PC-3 (cell line): ENCODE data around the gene PARG. TPM values are rescaled to one million over a fixed set of nuclear protein-coding genes. Genes with fewer than 3 reads are reported as not detected.
"Not testable (repeated sequence)": the region's sequence is repeated elsewhere in the genome, so short reads cannot be mapped to it uniquely, and the experiment has no call there.

Source experiments
- ATAC-seq: fragments of 200-7000 bp; cut with Tn5 transposase; 2 replicates; pipeline ENCODE4 v1.9.1; 2020; ENCODE audit warnings: mild to moderate bottlenecking, moderate library complexity
- BruUV-seq: library from RNA; stranded (reverse); fragments of 400-500 nt; replicated peaks from 2 replicates; lab custom pipeline; 2021; lab: Mats Ljungman, UMichigan
- CTCF ChIA-PET: fragments of 300-600 bp; sonication (Branson Sonifier 250); formaldehyde crosslinking; loops from one replicate; lab custom pipeline; 2022; ENCODE audit warnings: antibody characterized with exemption; lab: Charles Lee
- POLR2A ChIA-PET: fragments of 300-600 bp; sonication (Branson Sonifier 250); formaldehyde crosslinking; loops from one replicate; lab custom pipeline; 2022; ENCODE audit warnings: antibody characterized with exemption; ENCODE audit not compliant: unreplicated experiment; lab: Charles Lee
- DNase-seq: peaks from one replicate; pipeline ENCODE4 v3.0.0-alpha.2; 2015
- H2AFZ ChIP-seq: fragments of 300-600 bp; sonication (generic); 2 replicates; pipeline ENCODE4 v1.6.0; 2016; ENCODE audit warnings: antibody characterized with exemption, low read length
- H3F3A ChIP-seq: fragments of 300-600 bp; sonication (generic); one replicate; pipeline ENCODE4 v1.6.0; 2017; ENCODE audit warnings: antibody characterized with exemption, low read length, control low read depth, mild to moderate bottlenecking; ENCODE audit not compliant: unreplicated experiment
- H3K27ac ChIP-seq: fragments of 300-600 bp; sonication (generic); 2 replicates; pipeline ENCODE4 v1.5.1; 2016; ENCODE audit warnings: mild to moderate bottlenecking, low read length
- H3K27me3 ChIP-seq: fragments of 300-600 bp; sonication (generic); 2 replicates; pipeline ENCODE4 v1.6.1; 2016; ENCODE audit warnings: low read length, mixed read lengths
- H3K36me3 ChIP-seq: fragments of 300-600 bp; sonication (generic); 2 replicates; pipeline ENCODE4 v1.6.1; 2016; ENCODE audit warnings: low read depth, mixed run types, low read length, mixed read lengths
- H3K4me1 ChIP-seq: fragments of 300-600 bp; sonication (generic); 2 replicates; pipeline ENCODE4 v1.5.1; 2016; ENCODE audit warnings: low read length; ENCODE audit not compliant: insufficient read depth
- H3K4me2 ChIP-seq: fragments of 300-600 bp; sonication (generic); 2 replicates; pipeline ENCODE4 v1.6.0; 2016; ENCODE audit warnings: low read length
- H3K4me3 ChIP-seq: fragments of 300-600 bp; sonication (generic); 2 replicates; pipeline ENCODE4 v1.5.1; 2016; ENCODE audit warnings: mild to moderate bottlenecking, low read length, mixed read lengths
- H3K79me2 ChIP-seq: fragments of 300-600 bp; sonication (generic); 2 replicates; pipeline ENCODE4 v1.6.1; 2017; ENCODE audit warnings: low read length, mixed read lengths
- H3K9ac ChIP-seq: fragments of 300-600 bp; sonication (generic); 2 replicates; pipeline ENCODE4 v1.6.0; 2016; ENCODE audit warnings: mild to moderate bottlenecking, low read length
- H3K9me2 ChIP-seq: fragments of 300-600 bp; sonication (generic); replicated peaks from 2 replicates; pipeline ENCODE4 v1.6.1; 2016; ENCODE audit warnings: mixed run types, low read length, mixed read lengths
- H3K9me3 ChIP-seq: fragments of 300-600 bp; sonication (generic); 2 replicates; pipeline ENCODE4 v1.6.1; 2016; ENCODE audit warnings: low read length, mixed read lengths
- H4K20me1 ChIP-seq: fragments of 300-600 bp; sonication (generic); 2 replicates; pipeline ENCODE4 v1.6.1; 2016; ENCODE audit warnings: low read length, mixed read lengths
- CTCF ChIP-seq: fragments of 300-600 bp; sonication (generic); conservative IDR thresholded peaks from 2 replicates; pipeline ENCODE4 v1.5.1; 2017; ENCODE audit warnings: antibody characterized with exemption, low read depth, mild to moderate bottlenecking, low read length
- intact Hi-C: fragments of 100-400 bp; cut with micrococcal nuclease; formaldehyde crosslinking; loops from 2 replicates; pipeline ENCODE4 v1.9.0; 2023
- total RNA-seq: library from RNA; depleted of rRNA; stranded (reverse); fragments of >200 nt; gene quantifications from 2 replicates; pipeline ENCODE4 v1.2.3, GENCODE V29; 2014

Gene PARG
- total RNA-seq, 1 experiment from 2014 or later, result 85.4 TPM

- H3K9ac ChIP-seq, CTCF ChIA-PET, H3F3A ChIP-seq, H3K27me3 ChIP-seq, DNase-seq, H3K9me3 ChIP-seq, intact Hi-C loops, H3K4me2 ChIP-seq, POLR2A ChIA-PET, H3K27ac ChIP-seq, H3K79me2 ChIP-seq, H3K4me3 ChIP-seq, H2AFZ ChIP-seq, BruUV-seq, H3K4me1 ChIP-seq, H4K20me1 ChIP-seq, H3K9me2 ChIP-seq: not testable (repeated sequence)
- ATAC-seq, result peak; percentile 80
- H3K36me3 ChIP-seq, result peaks cover 30% of the 10 kb centered on the region
- peak; percentile 30; the same call in 1 of the 2 replicates for TF ChIP-seq CTCF
These were observed 25.4 kb downstream of the PARG start for GRCh38 chr10:49916451-49916850.

GRCh38 chr10:49910295-49910694 is 31.5 kb downstream of the PARG start:
- ATAC-seq, H3K4me2 ChIP-seq, H3K4me3 ChIP-seq, H3K9ac ChIP-seq, CTCF ChIA-PET, H4K20me1 ChIP-seq, intact Hi-C loops, H3K9me3 ChIP-seq, DNase-seq, H3F3A ChIP-seq, H3K79me2 ChIP-seq, H3K27me3 ChIP-seq, BruUV-seq, H3K9me2 ChIP-seq, H2AFZ ChIP-seq, POLR2A ChIA-PET, H3K4me1 ChIP-seq, H3K27ac ChIP-seq: not testable (repeated sequence)
- H3K36me3 ChIP-seq, result peaks cover 13% of the 10 kb centered on the region; the same call in 1 of the 2 replicates

- H3K9ac ChIP-seq, H3K9me2 ChIP-seq, H3K4me1 ChIP-seq, H3K9me3 ChIP-seq, H3K4me3 ChIP-seq, H3K27ac ChIP-seq, POLR2A ChIA-PET, DNase-seq, H3K36me3 ChIP-seq, H4K20me1 ChIP-seq, H3K79me2 ChIP-seq, H2AFZ ChIP-seq, H3K4me2 ChIP-seq, H3F3A ChIP-seq, H3K27me3 ChIP-seq, BruUV-seq, CTCF ChIA-PET, intact Hi-C loops: not testable (repeated sequence)
- peak; percentile 42 for ATAC-seq
These were observed 33.3 kb downstream of the PARG start for GRCh38 chr10:49908290-49909080.

- H3K27me3 ChIP-seq, intact Hi-C loops, H3K27ac ChIP-seq, POLR2A ChIA-PET, H2AFZ ChIP-seq, H3F3A ChIP-seq, H4K20me1 ChIP-seq, BruUV-seq, H3K36me3 ChIP-seq, H3K4me3 ChIP-seq, H3K9ac ChIP-seq, H3K9me3 ChIP-seq, CTCF ChIA-PET, H3K79me2 ChIP-seq, H3K9me2 ChIP-seq, H3K4me1 ChIP-seq, H3K4me2 ChIP-seq: not testable (repeated sequence)
- DNase-seq (peak; percentile 37), ATAC-seq (peak; percentile 56)
These were observed 38.0 kb downstream of the PARG start for GRCh38 chr10:49903829-49904228.

- H3K9me3 ChIP-seq, BruUV-seq, DNase-seq, H3K4me1 ChIP-seq, H3K9me2 ChIP-seq, H3K4me2 ChIP-seq, H2AFZ ChIP-seq, H3K27ac ChIP-seq, CTCF ChIA-PET, H4K20me1 ChIP-seq, intact Hi-C loops, H3K9ac ChIP-seq, H3F3A ChIP-seq, H3K27me3 ChIP-seq, POLR2A ChIA-PET, H3K4me3 ChIP-seq, H3K79me2 ChIP-seq, ATAC-seq: not testable (repeated sequence)
- H3K36me3 ChIP-seq, result peaks cover 10% of the 10 kb centered on the region; the same call in 1 of the 2 replicates
These were observed 41.4 kb downstream of the PARG start for GRCh38 chr10:49900406-49900805.

- H3K36me3 ChIP-seq, result peaks cover 10% of the 10 kb centered on the region; the same call in 1 of the 2 replicates
- CTCF ChIA-PET, H3K9ac ChIP-seq, H3K9me3 ChIP-seq, H3F3A ChIP-seq, H3K79me2 ChIP-seq, intact Hi-C loops, H3K4me3 ChIP-seq, BruUV-seq, H2AFZ ChIP-seq, DNase-seq, H4K20me1 ChIP-seq, H3K27ac ChIP-seq, POLR2A ChIA-PET, H3K4me1 ChIP-seq, H3K4me2 ChIP-seq, ATAC-seq, H3K27me3 ChIP-seq, H3K9me2 ChIP-seq: not testable (repeated sequence)
These were observed 41.8 kb downstream of the PARG start for GRCh38 chr10:49899999-49900398.
